Caco-2 (cell line): ENCODE data around the gene DRC7. TPM values are rescaled to one million over a fixed set of nuclear protein-coding genes. Genes with fewer than 3 reads are reported as not detected.

ENCODE experiments used
- BruUV-seq: library from RNA; stranded (reverse); fragments of 400-500 nt; replicated peaks from 2 replicates; lab custom pipeline; 2021; lab: Mats Ljungman, UMichigan
- CTCF ChIA-PET: fragments of 300-600 bp; sonication (Branson Sonifier 250); formaldehyde crosslinking; loops from one replicate; lab custom pipeline; 2022; ENCODE audit warnings: antibody characterized with exemption; lab: Charles Lee
- POLR2A ChIA-PET: fragments of 300-600 bp; sonication (Branson Sonifier 250); formaldehyde crosslinking; loops from one replicate; lab custom pipeline; 2022; ENCODE audit warnings: antibody characterized with exemption; lab: Charles Lee
- DNase-seq, 2 experiments: peaks; one replicate each; pipeline versions ENCODE4 v3.0.0 to v3.0.0-alpha.2; 2020 to 2022
- H3K27me3 ChIP-seq: replicated peaks from 2 replicates; pipeline ENCODE4 v1.6.0; 2011; ENCODE audit warnings: low read length; ENCODE audit not compliant: control insufficient read depth, insufficient read depth
- H3K36me3 ChIP-seq: 2 replicates; pipeline ENCODE4 v1.5.1; 2011; ENCODE audit warnings: low read length; ENCODE audit not compliant: control insufficient read depth, insufficient read depth
- H3K4me1 ChIP-seq: fragments of 250-450 bp; sonication (Bioruptor Pico); 2 replicates; pipeline ENCODE4 v1.5.1; 2020; ENCODE audit warnings: mild to moderate bottlenecking
- H3K4me3 ChIP-seq: 2 replicates; pipeline ENCODE4 v1.5.1; 2011; ENCODE audit warnings: low read depth, mild to moderate bottlenecking, control low read depth, low read length
- H3K9me3 ChIP-seq: fragments of 250-450 bp; sonication (Bioruptor Pico); 2 replicates; pipeline ENCODE4 v1.5.1; 2020; ENCODE audit warnings: mild to moderate bottlenecking, moderate library complexity
- H3K27ac Mint-ChIP-seq: one replicate; pipeline ENCODE4 v1.8.0; 2022; ENCODE audit warnings: mixed read lengths; ENCODE audit not compliant: unreplicated experiment
- H3K27me3 Mint-ChIP-seq: one replicate; pipeline ENCODE4 v1.8.0; 2022; ENCODE audit warnings: mixed read lengths; ENCODE audit not compliant: insufficient read depth, unreplicated experiment
- H3K36me3 Mint-ChIP-seq: one replicate; pipeline ENCODE4 v1.8.0; 2022; ENCODE audit warnings: mild to moderate bottlenecking, mixed read lengths; ENCODE audit not compliant: insufficient read depth, unreplicated experiment
- H3K4me1 Mint-ChIP-seq: one replicate; pipeline ENCODE4 v1.8.0; 2022; ENCODE audit warnings: low read depth, mixed read lengths; ENCODE audit not compliant: unreplicated experiment
- H3K4me3 Mint-ChIP-seq: one replicate; pipeline ENCODE4 v1.8.0; 2022; ENCODE audit warnings: mild to moderate bottlenecking, moderate library complexity, mixed read lengths; ENCODE audit not compliant: unreplicated experiment
- H3K9me3 Mint-ChIP-seq: one replicate; pipeline ENCODE4 v1.8.0; 2022; ENCODE audit warnings: mixed read lengths; ENCODE audit not compliant: unreplicated experiment
- CTCF ChIP-seq, 2 experiments: fragments of 200-600 bp in 1 of 2; IDR thresholded peaks; 1 replicate in 1 of 2; 2 replicates in 1 of 2; pipeline versions ENCODE4 v1.5.1 to v1.8.0; 2011 to 2022; ENCODE audit warnings: antibody characterized with exemption in 1 of 2, control low read depth in 1 of 2, inconsistent platforms in 1 of 2, low read depth in 1 of 2, low read length in 1 of 2, mild to moderate bottlenecking in 1 of 2, moderate library complexity in 1 of 2; ENCODE audit not compliant: insufficient read depth in 1 of 2, severe bottlenecking in 1 of 2, unreplicated experiment in 1 of 2
- intact Hi-C: fragments of 100-400 bp; cut with micrococcal nuclease; formaldehyde crosslinking; loops from one replicate; pipeline ENCODE4 v1.10.0; 2022; ENCODE audit not compliant: unreplicated experiment
- total RNA-seq: library from RNA; stranded (reverse); gene quantifications from 2 replicates; pipeline ENCODE4 v1.2.3, GENCODE V29; 2022

Gene DRC7
- total RNA-seq, 1 experiment from 2014 or later = 1.1 TPM

GRCh38 chr16:57645691-57646387 lies 48.8 kb upstream of the DRC7 start:
- Histone ChIP-seq H3K36me3 (peaks cover 11% of the 10 kb centered on the region), H3K4me1 (peaks cover 10% of the 10 kb centered on the region; the same call in 1 of the 2 replicates), H3K4me3 (no peak overlapping the region), H3K9me3 (no peaks in the 10 kb centered on the region), H3K27me3 (no peaks in the 10 kb centered on the region)
- no peak for TF ChIP-seq CTCF (IDR thresholded peaks at IDR 0.05; ENCODE audit: insufficient read depth in 1 of 2, low read depth in 1 of 2, low read length in 1 of 2, severe bottlenecking in 1 of 2, unreplicated experiment in 1 of 2)
- peaks cover 20% of the 10 kb centered on the region for H3K36me3 Mint-ChIP-seq
- no peaks in the 10 kb centered on the region for H3K9me3 Mint-ChIP-seq
- BruUV-seq = no TSS peak
- peak overlapping the region; percentile 86 for H3K27ac Mint-ChIP-seq
- DNase-seq = no peak
- ChIA-PET POLR2A (no interaction called here), CTCF (interaction anchor here (0.6 to 3.6 kb wide), 4 partner anchors 45 to 361 kb away, joined by 4 to 24 read pairs (median 7); partner anchors contain the start of gene KATNB1)
- intact Hi-C loops = loop anchor here (5.0 kb wide), 1 partner anchor 91 kb away; the partner anchor contains the start of gene KATNB1
- no peak overlapping the region for H3K4me3 Mint-ChIP-seq
- no peaks in the 10 kb centered on the region for H3K27me3 Mint-ChIP-seq
- H3K4me1 Mint-ChIP-seq = peaks cover 6% of the 10 kb centered on the region

DNA sequence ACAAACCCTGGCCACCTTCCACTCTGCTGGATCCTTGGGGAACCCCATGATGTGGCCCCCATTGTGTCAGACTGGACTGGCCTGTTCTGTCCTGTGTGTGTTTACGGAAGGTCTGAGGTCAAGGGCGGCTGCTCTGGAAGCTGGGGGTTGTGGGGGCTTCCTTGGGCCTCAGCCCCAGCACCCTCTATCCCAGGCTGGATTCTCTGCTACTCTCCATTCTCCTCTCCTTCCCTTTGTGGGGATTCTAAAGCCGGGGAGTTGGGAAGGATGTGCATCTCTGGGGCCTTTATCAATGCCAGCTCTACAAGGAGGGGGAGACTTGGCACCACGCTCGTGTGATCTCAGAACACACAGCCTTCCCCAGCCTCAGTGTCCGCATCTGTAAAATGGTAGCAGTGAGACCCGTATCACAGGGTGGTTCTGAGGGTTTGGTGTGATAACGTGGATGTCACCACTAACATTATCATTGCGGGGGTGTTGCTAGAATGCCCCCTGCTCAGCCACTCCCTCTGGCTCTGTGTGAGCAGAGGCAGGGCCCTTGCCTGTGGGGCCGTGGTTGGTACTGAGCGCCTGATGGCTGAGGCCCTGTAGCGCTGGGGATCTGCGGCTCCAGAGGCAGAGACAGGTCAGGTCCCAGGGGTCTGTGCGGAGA lies 48.1 kb upstream of the DRC7 start:
- BruUV-seq = no TSS peak
- peaks cover 10% of the 10 kb centered on the region; the same call in 1 of the 2 replicates for H3K4me1 ChIP-seq
- no peak for DNase-seq
- peaks cover 26% of the 10 kb centered on the region for H3K36me3 Mint-ChIP-seq
- intact Hi-C loops = loop anchor here (5.0 kb wide), 1 partner anchor 91 kb away; the partner anchor contains the start of gene KATNB1
- H3K27me3 Mint-ChIP-seq = no peaks in the 10 kb centered on the region
- ChIA-PET CTCF (interaction anchor here (0.8 to 3.6 kb wide), 4 partner anchors 46 to 151 kb away, joined by 3 to 24 read pairs (median 7); partner anchors contain the start of gene KATNB1), POLR2A (no interaction called here)
- no peaks in the 10 kb centered on the region for H3K27me3 ChIP-seq
- H3K9me3 Mint-ChIP-seq = no peaks in the 10 kb centered on the region
- peaks cover 7% of the 10 kb centered on the region for H3K4me1 Mint-ChIP-seq
- H3K4me3 ChIP-seq = no peak overlapping the region
- no peak overlapping the region for H3K4me3 Mint-ChIP-seq
- peaks cover 16% of the 10 kb centered on the region for H3K36me3 ChIP-seq
- no peaks in the 10 kb centered on the region for H3K9me3 ChIP-seq
- no peak for TF ChIP-seq CTCF (IDR thresholded peaks at IDR 0.05; ENCODE audit: insufficient read depth in 1 of 2, low read depth in 1 of 2, low read length in 1 of 2, severe bottlenecking in 1 of 2, unreplicated experiment in 1 of 2)
- no peak overlapping the region for H3K27ac Mint-ChIP-seq

DNA sequence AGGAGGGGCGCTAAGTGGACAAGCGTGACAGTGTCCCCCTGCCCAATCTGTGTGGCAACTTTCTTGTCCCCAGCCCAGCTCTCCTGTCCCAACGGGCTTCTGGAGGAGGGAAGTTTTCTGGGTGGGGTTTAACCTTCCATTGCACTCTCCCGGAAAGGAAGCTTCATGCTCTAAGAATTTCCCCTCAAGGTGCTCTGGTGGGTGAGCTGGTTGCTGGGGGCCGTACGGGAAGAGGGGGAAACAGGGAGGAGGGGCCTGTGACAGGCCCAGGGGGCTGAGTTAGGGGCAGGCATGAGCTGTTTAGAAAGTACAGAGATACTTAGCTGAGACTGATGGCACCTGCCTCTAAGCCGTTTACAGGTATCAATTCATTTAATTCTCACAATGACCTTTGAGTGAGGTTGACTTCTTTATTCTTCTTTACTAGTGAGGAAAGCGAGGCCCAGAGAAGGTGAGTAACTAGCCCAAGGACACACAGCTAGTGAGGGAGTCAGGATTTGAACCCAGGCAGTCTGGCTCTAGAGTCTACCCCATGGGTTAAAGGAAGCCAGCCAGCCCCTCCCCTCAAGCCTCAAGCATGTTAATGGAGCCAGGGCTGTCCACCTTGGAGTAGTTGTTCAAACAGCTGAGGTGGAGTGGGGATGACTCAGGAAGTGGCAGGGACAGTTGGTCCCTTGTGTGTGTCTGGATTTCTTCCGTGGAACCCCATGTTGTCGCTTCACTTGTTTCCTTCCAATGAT lies 47.3 kb upstream of the DRC7 start:
- CTCF ChIA-PET = interaction anchor here (0.6 to 3.6 kb wide), 8 partner anchors 47 to 150 kb away, joined by 3 to 24 read pairs (median 4); partner anchors contain the start of gene KATNB1
- BruUV-seq = no TSS peak
- intact Hi-C loops = loop anchor here (5.0 kb wide), 1 partner anchor 90 kb away; the partner anchor contains the start of gene KATNB1

More for the DNA sequence above, 47.3 kb upstream of the DRC7 start:
- no peak for TF ChIP-seq CTCF (IDR thresholded peaks at IDR 0.05; ENCODE audit: insufficient read depth in 1 of 2, low read depth in 1 of 2, low read length in 1 of 2, severe bottlenecking in 1 of 2, unreplicated experiment in 1 of 2)
- DNase-seq = no peak
- Mint-ChIP-seq H3K9me3 (no peaks in the 10 kb centered on the region), H3K27ac (no peak overlapping the region), H3K4me1 (peaks cover 14% of the 10 kb centered on the region), H3K36me3 (peaks cover 21% of the 10 kb centered on the region), H3K4me3 (no peak overlapping the region), H3K27me3 (no peaks in the 10 kb centered on the region)
- POLR2A ChIA-PET = interaction anchor here (0.6 kb wide), 1 partner anchor 39 kb away, joined by 3 read pairs; no protein-coding TSS in a partner anchor
- Histone ChIP-seq H3K4me1 (peaks cover 10% of the 10 kb centered on the region; the same call in 1 of the 2 replicates), H3K9me3 (no peaks in the 10 kb centered on the region), H3K27me3 (no peaks in the 10 kb centered on the region), H3K4me3 (no peak overlapping the region), H3K36me3 (peaks cover 17% of the 10 kb centered on the region)
